ENCODE results near the gene SAP130.
"Not testable (repeated sequence)": the region's sequence is repeated elsewhere in the genome, so short reads cannot be mapped to it uniquely, and the experiment has no call there.

The SAP130 gene

GRCh38 chr2:127953128-127953718 lies 74.6 kb downstream of the SAP130 start:
- DNase-seq (ENCODE audit: low read depth), result no peak

GRCh38 chr2:127951026-127951425 lies 76.8 kb downstream of the SAP130 start:
- no peak for DNase-seq (ENCODE audit: low read depth)

GRCh38 chr2:127950264-127950663 lies 77.6 kb downstream of the SAP130 start:
- no peak for DNase-seq (ENCODE audit: low read depth)

GRCh38 chr2:127945281-127945680 lies 82.6 kb downstream of the SAP130 start:
- no peak for DNase-seq (ENCODE audit: low read depth)

GRCh38 chr2:127943186-127943585 lies 84.7 kb downstream of the SAP130 start:
- no peak for DNase-seq (ENCODE audit: low read depth)

GRCh38 chr2:127942002-127942401 lies 85.9 kb downstream of the SAP130 start:
- DNase-seq (ENCODE audit: low read depth), result no peak

GRCh38 chr2:127941461-127941860 lies 86.4 kb downstream of the SAP130 start:
- no peak for DNase-seq (ENCODE audit: low read depth)

- no peak for DNase-seq (ENCODE audit: low read depth)
Observed at GRCh38 chr2:127940641-127941040, 87.2 kb downstream of the SAP130 start.

- DNase-seq (ENCODE audit: low read depth), result no peak
Observed at GRCh38 chr2:127935337-127935736, 92.5 kb downstream of the SAP130 start.

GRCh38 chr2:127932199-127932876 lies 95.5 kb downstream of the SAP130 start:
- DNase-seq (ENCODE audit: low read depth), result no peak

- no peak for DNase-seq (ENCODE audit: low read depth)
Observed at GRCh38 chr2:127929449-127929848, 98.4 kb downstream of the SAP130 start.

- no peak for DNase-seq (ENCODE audit: low read depth)
Observed at GRCh38 chr2:127927384-127927783, 100.5 kb downstream of the SAP130 start.

GRCh38 chr2:127917916-127918315 lies 109.9 kb downstream of the SAP130 start:
- no peak for DNase-seq (ENCODE audit: low read depth)

- no peak for DNase-seq (ENCODE audit: low read depth)
Observed at GRCh38 chr2:127913808-127914457, 113.9 kb downstream of the SAP130 start.

- no peak for DNase-seq (ENCODE audit: low read depth)
Observed at GRCh38 chr2:127911737-127912136, 116.1 kb downstream of the SAP130 start.

GRCh38 chr2:127910415-127910814 lies 117.4 kb downstream of the SAP130 start:
- DNase-seq (ENCODE audit: low read depth), result no peak

- no peak for DNase-seq (ENCODE audit: low read depth)
Observed at GRCh38 chr2:127909019-127909418, 118.8 kb downstream of the SAP130 start.

- not testable (repeated sequence) for DNase-seq (ENCODE audit: low read depth)
Observed at GRCh38 chr2:127907733-127908400, 120.0 kb downstream of the SAP130 start.

- DNase-seq (ENCODE audit: low read depth), result no peak
Observed at GRCh38 chr2:127906206-127906926, 121.5 kb downstream of the SAP130 start.

- DNase-seq (ENCODE audit: low read depth), result no peak
Observed at GRCh38 chr2:127901339-127902056, 126.4 kb downstream of the SAP130 start.

- no peak for DNase-seq (ENCODE audit: low read depth)
Observed at GRCh38 chr2:127897531-127898211, 130.2 kb downstream of the SAP130 start.

Measured in stimulated activated CD8-positive, alpha-beta memory T cell treated with anti-CD3 and anti-CD28 coated beads, Interleukin-7, amount 100 ng/mL, for 24 hours (primary cell).